Breast epithelium (tissue), 3 donors: ENCODE measurements around the gene FAAP20.

ENCODE experiments used
- CTCF ChIP-seq, 3 donors: fragments of 450-650 bp; IDR thresholded peaks; one replicate each; pipeline ENCODE4 v1.5.1; 2016 to 2017; ENCODE audit warnings: antibody characterized with exemption in 3 of 3, mild to moderate bottlenecking in 3 of 3, moderate library complexity in 3 of 3
- POLR2A ChIP-seq: fragments of 450-650 bp; IDR thresholded peaks from one replicate; pipeline ENCODE4 v1.6.1; 2016; ENCODE audit warnings: antibody characterized with exemption, mild to moderate bottlenecking, moderate library complexity

GRCh38 chr1:2185880-2186855 is 8.4 kb downstream of the FAAP20 start:
- TF ChIP-seq POLR2A (no peak), CTCF (IDR thresholded peaks at IDR 0.05) (no peak)
